ENCODE measurements around the gene TLN1. TPM values are rescaled to one million over a fixed set of nuclear protein-coding genes. Genes with fewer than 3 reads are reported as not detected.

The TLN1 gene
- total RNA-seq, 1 donor from 2014 or later = 79.0 TPM

DNA sequence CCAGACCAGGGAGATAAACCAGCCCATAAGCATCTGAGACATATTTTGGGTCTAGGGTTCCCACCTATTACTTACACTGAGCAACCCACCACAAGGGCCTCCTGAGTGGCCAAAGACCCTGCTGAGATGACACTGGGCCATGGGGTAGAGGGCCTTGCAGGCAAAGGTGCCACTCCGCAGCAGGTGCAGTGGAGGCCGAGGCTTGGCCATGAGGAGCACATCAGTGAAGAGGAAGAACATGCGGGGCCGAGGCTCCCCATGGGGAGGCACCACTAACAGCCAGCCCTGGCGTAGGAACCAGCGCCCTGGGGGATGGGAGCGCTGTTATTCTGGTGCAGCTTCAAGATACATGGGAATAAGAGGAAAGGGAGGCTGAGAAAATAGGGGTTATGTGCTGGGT, 69.6 kb downstream of the TLN1 start:
- DNase-seq (ENCODE audit: low read depth) (no peak), FAIRE-seq (no peak)
- Histone ChIP-seq H3K4me3 (ENCODE audit: low read depth, low read length) (no peak overlapping the region), H3K27me3 (ENCODE audit: control insufficient read depth, insufficient read depth, low read length) (no peaks in the 10 kb centered on the region), H3K36me3 (ENCODE audit: control insufficient read depth, insufficient read depth, low read length) (peaks cover 1% of the 10 kb centered on the region)
- TF ChIP-seq, protein P1, sequence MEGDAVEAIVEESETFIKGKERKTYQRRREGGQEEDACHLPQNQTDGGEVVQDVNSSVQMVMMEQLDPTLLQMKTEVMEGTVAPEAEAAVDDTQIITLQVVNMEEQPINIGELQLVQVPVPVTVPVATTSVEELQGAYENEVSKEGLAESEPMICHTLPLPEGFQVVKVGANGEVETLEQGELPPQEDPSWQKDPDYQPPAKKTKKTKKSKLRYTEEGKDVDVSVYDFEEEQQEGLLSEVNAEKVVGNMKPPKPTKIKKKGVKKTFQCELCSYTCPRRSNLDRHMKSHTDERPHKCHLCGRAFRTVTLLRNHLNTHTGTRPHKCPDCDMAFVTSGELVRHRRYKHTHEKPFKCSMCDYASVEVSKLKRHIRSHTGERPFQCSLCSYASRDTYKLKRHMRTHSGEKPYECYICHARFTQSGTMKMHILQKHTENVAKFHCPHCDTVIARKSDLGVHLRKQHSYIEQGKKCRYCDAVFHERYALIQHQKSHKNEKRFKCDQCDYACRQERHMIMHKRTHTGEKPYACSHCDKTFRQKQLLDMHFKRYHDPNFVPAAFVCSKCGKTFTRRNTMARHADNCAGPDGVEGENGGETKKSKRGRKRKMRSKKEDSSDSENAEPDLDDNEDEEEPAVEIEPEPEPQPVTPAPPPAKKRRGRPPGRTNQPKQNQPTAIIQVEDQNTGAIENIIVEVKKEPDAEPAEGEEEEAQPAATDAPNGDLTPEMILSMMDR (IDR thresholded peaks at IDR 0.05; ENCODE audit: insufficient read depth, low read length, severe bottlenecking) = no peak

DNA sequence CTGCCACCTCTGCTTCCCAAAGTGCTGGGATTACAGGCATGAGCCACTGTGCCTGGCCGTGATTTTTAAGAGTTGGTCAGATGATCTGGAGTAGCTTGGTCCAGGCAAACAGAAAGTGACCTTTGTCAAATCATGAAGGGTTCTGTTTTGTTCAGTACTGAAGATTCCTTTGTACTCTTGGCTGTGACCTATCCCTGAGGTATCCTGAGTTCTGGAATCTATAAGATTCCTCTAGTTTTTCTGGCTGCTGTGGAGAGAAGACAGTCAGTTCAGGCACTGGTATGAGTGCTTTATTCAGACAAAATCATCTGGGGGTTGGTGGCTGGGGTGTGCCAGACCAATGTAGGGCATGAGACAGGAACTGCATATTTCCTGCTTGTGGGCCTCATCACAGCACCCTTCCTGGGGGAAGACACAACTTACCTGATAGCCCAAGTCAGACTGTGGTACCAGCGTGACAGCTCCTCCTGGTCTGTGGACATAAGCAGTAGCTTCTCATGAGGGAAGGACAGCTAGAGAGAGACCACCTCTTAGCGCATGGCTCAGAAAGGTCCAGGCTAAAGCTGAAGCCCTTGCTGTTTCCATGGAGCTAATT, 70.1 kb downstream of the TLN1 start:
- no peak for FAIRE-seq
- Histone ChIP-seq H3K27me3 (ENCODE audit: control insufficient read depth, insufficient read depth, low read length) (no peaks in the 10 kb centered on the region), H3K4me3 (ENCODE audit: low read depth, low read length) (no peak overlapping the region), H3K36me3 (ENCODE audit: control insufficient read depth, insufficient read depth, low read length) (peaks cover 1% of the 10 kb centered on the region)
- TF ChIP-seq, protein P1 (IDR thresholded peaks at IDR 0.05; ENCODE audit: insufficient read depth, low read length, severe bottlenecking) = no peak
- DNase-seq (ENCODE audit: low read depth) = no peak

DNA sequence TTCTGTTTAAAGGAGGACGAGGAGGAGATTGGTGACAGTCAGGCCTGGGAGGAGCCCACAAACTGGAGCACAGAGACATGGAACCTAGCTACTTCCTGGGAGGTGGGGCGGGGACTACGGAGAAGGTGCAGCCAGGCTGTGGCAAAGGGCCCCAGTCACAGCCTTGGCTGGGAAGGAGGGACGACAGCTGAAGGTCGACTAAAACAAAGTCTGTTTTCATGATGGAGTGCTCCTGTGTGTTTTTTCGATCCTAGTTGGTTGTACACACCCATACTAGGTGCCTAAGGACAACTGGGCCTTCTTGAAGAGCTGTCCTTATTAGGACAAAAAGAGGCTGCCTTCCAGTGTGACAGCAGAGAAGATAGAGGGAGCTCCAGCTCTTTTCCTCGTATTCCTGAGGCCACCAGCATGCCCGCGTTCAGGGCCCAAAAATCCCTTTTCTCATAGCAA, 71.0 kb downstream of the TLN1 start:
- no peaks in the 10 kb centered on the region for H3K27me3 ChIP-seq (ENCODE audit: control insufficient read depth, insufficient read depth, low read length)
- no peak overlapping the region for H3K4me3 ChIP-seq (ENCODE audit: low read depth, low read length)
- FAIRE-seq (no peak), DNase-seq (ENCODE audit: low read depth) (peak; percentile 26)
- H3K36me3 ChIP-seq (ENCODE audit: control insufficient read depth, insufficient read depth, low read length) = peaks cover 1% of the 10 kb centered on the region
- TF ChIP-seq, protein P1 (IDR thresholded peaks at IDR 0.05; ENCODE audit: insufficient read depth, low read length, severe bottlenecking) = peak; percentile 52

DNA sequence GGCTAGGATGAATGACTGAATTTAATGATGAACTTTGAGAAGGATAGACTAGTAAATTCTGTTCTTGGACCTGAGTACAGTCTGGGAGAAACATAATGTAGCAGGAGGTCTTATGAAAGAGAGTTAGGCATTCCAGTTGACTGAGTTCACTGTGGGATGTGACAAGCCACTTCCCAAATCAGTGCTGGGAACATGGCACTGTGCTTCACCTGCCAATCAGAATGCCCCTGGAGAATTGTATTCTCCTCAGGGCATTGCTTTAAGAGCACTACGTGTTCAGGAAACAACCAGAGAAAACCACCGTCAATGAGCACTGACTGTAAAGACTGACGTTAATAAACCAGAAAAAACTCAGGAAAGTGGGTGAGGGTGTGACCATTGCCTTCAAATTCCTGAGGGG, 72.7 kb downstream of the TLN1 start:
- H3K4me3 ChIP-seq (ENCODE audit: low read depth, low read length) = no peak overlapping the region
- no peaks in the 10 kb centered on the region for H3K27me3 ChIP-seq (ENCODE audit: control insufficient read depth, insufficient read depth, low read length)
- TF ChIP-seq, protein P1 (IDR thresholded peaks at IDR 0.05; ENCODE audit: insufficient read depth, low read length, severe bottlenecking) = no peak
- DNase-seq (ENCODE audit: low read depth) (peak; percentile 22), FAIRE-seq (no peak)
- H3K36me3 ChIP-seq (ENCODE audit: control insufficient read depth, insufficient read depth, low read length) = peaks cover 1% of the 10 kb centered on the region

DNA sequence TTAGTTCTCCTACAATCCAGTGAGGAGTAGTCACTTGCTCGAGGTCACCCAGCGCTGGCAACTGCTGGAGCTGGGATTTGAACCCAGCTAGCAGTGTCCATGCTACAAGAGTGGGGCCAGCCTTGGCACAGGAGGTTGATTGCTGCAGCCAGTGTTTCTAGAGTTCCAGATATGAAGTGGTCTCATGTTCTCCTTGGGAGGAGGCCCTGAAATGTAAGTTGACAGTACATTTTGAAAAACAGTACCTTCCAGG, 73.1 kb downstream of the TLN1 start:
- TF ChIP-seq, protein P1 (IDR thresholded peaks at IDR 0.05; ENCODE audit: insufficient read depth, low read length, severe bottlenecking) = no peak
- peaks cover 1% of the 10 kb centered on the region for H3K36me3 ChIP-seq (ENCODE audit: control insufficient read depth, insufficient read depth, low read length)
- DNase-seq (ENCODE audit: low read depth) = peak; percentile 62
- peak overlapping the region; percentile 64 for H3K4me3 ChIP-seq (ENCODE audit: low read depth, low read length)
- no peaks in the 10 kb centered on the region for H3K27me3 ChIP-seq (ENCODE audit: control insufficient read depth, insufficient read depth, low read length)
- no peak for FAIRE-seq
